Ramos (cell line): ENCODE measurements around the gene RPS2.
"Not testable (repeated sequence)": the region's sequence is repeated elsewhere in the genome, so short reads cannot be mapped to it uniquely, and the experiment has no call there.

Experiments used
- in situ Hi-C: fragments of 300-500 bp; cut with MboI; formaldehyde crosslinking; loops from one replicate; pipeline ENCODE4 v1.14.3; 2022; ENCODE audit warnings: low sequenced_read_pairs; ENCODE audit not compliant: unreplicated experiment

Gene RPS2

DNA sequence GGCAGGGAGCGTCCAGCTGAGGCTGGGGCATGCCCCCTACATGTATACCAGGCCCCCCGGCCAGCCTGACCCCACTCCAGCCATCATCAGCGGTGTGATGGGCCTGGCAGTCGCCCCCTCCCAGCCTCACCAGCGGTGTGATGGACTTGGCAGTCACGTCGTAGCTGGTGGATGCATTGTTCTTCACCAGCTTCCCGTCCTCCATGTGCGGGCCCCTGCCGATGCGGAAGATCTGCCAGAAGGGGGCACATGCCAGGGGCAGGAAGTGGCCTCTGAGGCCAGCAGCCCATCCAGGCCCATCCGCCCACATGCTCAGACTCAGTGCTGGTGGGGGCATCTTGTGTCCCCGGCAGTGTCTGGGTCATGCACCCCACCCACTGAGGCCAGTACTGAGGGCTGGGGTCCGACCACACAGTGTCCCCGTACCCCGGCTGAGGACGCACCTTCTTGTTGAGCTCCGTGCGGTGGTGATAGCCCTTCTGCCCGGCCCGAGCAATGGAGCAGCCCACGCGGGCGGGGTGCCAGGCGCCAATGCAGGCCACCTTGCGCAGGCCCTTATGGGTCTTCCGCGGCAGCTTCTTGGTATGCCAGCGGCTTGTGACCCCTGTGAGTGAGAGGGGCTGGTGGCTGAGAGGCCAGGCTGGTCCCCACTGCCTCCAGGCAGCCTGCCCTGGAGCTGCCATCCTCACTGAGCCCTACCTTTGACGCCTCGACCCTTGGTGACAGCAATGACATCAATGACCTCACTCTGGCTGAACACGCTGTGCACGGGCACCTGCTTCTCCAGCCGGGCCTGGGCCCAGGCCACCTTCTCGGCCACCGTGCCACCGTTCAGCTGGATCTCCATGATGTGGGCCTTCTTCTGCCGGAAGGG is 17.9 kb downstream of the RPS2 start:
- in situ Hi-C loops: no loop called here

DNA sequence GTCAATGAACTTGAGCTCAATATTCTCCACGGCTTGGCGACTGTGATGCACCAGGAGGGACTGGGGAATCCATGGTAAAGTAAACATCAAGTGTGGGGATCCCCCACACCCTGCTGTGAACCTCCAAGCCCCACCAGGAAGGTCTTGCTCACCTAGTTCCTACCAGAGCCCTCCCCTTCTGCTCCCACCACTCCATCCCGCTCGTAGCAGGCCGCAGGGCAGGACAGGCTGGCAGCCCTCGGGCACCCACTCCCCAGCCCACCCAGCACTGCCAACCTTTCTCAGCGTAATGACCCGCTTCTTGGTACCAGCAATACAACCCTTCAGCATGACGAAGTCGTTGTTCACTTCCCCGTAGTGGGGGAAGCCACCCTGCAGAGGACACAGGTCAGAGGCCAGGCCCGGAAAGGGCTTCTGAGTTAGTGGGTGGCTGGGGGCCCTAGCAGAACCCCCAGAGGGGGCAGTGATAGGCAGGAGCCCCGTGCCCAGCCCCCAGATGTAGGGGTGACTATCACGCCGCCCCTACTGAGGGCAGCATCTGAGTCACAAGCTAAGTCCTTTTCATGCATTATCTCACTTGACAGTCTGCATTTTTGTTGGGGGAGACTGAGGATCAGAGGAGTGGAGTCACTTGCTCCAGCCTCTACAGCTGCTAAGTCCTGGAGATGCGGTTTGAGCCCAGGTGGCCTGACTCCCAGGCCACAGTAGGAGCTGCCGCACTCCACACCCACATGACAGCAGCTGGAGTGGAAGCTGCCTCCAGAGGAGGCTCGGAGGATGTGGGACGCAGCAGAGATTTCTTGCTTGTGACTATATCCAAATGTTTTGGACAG is 18.9 kb downstream of the RPS2 start:
- in situ Hi-C loops: no loop called here

DNA sequence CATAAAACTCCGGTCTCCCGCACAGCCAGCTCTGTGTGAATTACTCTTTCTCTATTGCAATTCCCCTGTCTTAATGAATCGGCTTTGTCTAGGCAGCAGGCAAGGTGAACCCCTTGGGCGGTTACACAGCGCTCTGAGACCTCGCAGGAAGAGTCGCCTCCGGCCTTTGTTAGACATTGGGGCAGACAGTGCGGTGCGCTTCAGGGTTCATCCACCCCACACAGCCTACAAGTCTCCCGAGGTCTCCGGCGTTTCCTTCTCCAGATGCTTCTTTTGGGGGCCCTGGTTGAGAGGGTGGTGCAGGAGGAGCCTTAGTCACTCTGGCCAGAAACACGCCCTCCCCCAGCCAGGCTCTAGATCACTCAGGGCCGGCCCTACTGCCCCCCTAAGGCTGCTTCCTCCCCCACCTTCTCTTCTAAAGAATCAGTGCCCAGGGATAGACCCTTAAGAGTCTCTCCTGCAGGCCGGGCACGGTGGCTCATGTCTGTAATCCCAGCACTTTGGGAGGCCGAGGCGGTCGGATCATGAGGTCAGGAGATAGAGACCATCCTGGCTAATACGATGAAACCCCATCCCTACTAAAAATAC is 19.9 kb downstream of the RPS2 start:
- in situ Hi-C loops: no loop called here

DNA sequence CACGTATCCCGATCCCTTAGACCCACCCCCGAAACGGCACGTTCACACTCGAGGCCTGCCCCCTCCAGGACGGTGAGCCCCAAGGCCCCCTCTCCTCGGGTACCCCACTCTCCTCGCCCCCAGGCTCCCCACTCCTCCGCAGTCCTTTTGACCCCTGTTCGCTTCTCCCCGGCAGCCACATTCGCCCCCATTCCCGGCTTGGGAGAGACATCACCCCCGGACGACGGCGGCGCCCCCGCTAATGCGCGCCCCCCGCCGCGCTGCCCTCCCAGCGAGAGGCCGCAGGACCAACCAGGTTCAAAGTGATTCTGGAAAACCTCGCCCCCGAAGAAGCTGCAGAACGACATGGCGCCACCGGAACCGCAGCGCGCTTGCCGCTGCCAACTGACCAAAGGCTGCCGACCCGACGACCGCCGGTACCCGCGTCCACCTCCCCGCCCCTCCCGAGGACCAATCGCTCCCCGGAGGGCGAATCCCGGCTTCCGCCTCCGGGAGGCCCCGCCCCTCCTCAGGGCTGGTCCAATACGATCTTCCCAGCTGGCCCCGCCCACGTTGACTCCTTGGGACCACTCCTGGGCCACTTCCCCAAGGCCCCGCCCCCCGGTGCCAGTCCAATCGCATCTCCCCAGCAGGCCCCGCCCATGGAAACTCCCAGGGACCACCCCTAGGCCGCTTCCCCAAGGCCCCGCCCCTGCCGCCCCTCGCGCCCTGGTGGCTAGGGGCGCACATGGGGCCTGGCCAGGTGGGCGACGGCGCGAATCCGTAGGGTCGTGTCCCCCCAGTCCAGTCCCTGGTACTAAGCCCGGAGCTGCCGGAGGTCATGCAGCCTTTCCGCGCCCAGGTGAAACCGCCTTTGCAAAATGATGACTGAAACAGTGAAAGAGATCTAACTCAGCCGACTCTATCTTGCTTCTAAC is 21.6 kb downstream of the RPS2 start, which contains the start of gene MSRB1:
MSRB1 (minus strand) TSS at position 390 of the 917 bp plus-strand sequence; CDS start at position 347, 43 bp downstream.
- in situ Hi-C loops: no loop called here

DNA sequence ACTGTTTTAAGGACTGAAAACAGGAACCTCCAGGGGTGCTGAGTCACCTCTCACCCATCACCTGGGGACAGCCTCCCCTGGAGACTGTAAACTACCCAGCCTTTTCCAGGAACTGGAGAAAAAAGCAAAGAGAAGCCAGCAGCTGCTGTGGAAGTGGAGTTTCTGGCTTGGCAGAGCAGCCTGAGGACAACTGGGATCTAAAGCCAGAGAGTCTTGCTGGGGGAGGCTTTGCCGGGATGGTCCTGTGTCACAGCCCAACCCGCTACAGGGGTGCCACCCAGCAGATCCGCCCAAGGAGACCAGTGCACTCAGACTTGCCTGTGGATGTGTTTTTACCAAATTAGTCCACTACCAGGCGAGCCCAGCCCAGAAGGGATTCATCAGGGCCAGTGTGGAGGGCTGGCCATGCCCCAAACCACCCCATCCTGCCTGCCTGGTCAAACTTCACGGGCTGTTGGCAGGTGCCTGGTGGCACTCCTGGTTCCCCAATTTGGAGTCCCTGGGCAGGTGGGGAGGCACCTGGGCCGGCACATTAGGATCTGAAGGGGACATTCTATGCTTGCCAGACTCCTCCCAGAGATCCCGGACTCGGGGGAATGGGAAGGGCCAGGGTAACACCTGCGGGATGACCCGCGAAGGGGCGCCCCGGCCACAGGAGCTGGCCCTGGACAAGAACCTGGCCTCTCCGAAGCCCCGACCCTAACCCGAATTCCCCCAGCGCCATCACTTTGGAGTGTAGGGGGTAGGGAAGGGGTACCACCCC is 22.4 kb downstream of the RPS2 start:
- in situ Hi-C loops: no loop called here

DNA sequence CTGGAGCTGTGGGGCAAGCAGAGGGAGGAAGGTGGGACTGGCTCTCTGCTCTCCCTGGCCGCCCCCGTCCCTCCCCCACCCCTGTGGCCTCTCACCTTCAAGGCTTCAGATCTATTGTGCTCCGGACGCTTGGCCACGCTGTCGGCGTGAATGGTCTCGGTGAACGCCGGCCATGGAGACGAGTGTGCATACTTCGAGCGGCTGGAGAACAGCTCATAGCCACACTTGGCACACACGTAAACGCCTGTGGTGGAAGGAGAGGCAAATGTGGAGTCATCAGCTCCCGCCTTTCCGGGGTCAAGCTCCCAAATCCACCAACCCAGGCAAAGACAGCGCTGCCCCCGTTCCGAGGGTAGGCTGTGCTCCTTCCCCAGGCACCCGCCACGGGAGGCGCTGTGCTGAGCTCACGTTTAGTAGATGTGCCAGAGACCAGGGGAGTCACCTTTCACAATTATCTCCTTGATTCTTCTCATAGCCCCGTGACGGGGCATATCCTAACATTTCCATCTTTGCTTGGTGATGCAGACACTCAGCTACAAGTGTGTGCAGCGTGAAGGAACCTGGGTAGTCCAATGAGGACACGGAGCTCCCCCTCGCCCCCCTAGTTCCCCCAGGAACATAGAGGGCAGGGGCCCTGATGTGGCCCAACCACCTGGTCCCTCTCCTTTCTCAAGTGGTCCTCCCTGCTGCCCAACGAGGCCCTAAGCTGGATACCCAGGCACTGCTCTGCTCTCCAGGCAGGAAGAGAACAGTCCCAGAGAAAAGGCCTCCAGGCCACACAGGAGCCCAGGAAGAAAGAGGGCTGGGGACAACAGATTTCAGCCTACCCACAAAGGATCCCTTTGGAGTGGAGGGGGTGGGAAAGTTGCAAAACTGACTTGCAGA is 23.2 kb downstream of the RPS2 start:
- in situ Hi-C loops: no loop called here

DNA sequence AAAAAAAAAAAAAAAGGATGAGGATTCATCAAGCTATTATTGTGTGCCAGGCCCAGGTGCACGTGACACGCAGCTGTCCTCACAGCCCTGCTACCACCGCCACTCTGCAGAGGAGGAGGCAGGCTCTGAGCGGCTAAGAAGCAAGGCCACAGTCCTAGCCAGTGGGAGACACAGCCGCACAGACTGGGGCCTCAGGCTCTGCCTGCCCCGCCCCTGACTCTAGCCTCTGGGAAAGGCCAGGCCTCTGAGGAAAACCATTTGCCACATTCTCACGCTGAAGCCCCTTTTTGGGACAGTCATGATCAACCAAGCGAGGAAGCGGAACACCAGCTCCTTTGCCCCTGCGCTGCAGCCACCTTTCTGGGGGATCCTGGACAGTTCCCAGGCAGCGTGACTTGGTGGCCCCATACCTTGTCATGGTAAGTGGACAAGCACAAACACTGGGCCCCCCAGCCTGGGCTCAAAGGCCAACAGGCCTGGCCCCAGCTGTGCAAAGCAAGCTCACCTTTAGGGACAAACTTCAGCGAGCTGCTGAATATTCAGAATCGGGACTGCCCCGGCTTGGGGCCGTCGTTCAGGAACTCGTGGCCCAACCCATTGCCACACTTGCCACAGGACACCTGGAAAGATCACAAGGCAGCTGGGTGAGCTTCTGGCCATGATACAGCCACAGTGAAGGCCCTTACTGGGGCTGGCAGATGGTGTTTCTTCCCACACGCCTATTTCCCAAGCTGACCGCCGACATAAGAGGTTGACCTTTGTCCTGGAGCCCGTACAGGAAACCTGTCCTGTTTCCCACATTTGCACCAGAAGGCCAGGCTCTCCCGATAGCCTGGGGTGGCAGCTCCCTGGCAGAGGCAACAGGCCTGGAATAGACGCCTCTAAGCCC is 24.1 kb downstream of the RPS2 start:
- in situ Hi-C loops: no loop called here

DNA sequence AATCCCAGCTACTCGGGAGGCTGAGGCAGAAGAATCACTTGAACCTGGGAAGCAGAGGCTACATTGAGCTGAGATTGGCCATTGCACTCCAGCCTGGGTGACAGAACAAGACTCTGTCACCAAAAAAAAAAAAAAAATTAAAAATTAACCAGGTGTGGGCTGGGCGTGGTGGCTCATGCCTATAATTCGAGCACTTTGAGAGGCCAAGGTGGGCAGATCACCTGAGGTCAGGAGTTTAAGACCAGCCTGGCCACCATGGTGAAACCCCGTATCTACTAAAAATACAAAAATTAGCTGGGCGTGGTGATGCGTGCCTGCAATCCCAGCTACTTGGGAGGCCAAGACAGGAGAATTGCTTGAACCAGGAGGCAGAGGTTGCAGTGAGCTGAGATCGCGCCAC is 24.8 kb downstream of the RPS2 start:
- in situ Hi-C loops: not testable (repeated sequence)

DNA sequence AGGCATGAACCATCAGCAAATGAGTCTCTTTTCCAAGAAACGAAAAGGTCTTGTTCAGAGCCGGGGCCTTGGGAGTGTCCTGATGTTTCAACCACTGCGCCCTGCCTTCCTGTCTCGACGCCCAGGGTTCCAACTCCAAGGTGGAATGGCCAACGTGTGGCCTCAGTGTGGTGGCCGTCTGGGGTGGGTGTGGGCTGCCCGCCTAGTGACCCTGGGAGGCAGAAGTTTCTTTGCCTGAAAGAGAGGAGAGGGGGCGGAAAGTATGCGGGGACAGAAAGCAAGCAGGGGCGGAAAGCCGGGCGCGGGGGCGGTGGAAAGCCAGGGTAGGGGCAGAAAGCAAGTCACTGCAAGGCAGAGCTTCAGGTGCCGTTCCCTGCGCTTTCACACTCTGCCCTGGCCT is 25.7 kb downstream of the RPS2 start:
- in situ Hi-C loops: no loop called here

DNA sequence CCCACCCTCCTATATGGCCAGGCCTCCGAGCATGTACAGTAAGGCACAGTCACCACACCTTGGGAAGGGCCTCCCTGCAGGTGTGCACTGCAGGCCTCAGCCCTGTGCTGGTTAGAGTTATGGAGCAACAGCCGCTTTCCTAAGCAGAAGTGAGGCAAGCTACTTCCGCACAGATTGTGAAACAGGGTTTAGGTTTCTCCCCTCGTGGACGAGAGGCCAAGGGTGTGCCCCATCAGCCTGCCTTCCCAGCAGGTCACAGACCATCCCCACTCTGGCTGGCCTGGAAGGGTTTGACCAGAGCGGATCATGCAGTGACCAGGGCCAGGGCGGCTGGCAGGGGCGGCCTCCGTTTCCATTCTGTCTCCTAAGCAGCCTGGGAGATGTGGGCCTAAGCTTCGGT is 26.3 kb downstream of the RPS2 start:
- in situ Hi-C loops: no loop called here

DNA sequence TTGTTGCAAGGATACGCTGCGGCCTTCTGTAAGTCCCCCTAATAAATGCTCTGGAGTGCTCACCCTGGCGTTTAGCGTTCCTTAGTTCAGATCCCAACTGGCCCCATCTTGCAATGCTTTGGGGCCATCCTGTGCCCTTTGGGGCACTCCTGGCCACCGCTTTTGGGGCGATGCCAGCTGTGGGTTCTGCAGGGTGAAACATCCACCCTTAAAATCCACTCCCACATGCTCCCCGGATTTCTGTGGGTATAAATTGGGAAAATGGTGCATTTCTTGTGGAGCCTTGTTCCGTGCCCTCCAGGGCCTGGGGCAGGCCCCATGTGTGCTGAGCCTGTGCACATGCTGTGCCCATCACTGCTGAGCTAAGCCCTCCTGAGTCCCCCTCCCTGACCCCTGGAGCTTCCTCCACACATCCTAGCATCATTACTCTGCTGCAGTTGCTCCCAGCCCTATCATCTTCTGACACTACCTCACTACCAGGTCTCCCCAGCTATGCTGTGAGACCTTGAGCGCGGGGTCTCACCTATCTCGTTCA is 27.6 kb downstream of the RPS2 start:
- in situ Hi-C loops: no loop called here

DNA sequence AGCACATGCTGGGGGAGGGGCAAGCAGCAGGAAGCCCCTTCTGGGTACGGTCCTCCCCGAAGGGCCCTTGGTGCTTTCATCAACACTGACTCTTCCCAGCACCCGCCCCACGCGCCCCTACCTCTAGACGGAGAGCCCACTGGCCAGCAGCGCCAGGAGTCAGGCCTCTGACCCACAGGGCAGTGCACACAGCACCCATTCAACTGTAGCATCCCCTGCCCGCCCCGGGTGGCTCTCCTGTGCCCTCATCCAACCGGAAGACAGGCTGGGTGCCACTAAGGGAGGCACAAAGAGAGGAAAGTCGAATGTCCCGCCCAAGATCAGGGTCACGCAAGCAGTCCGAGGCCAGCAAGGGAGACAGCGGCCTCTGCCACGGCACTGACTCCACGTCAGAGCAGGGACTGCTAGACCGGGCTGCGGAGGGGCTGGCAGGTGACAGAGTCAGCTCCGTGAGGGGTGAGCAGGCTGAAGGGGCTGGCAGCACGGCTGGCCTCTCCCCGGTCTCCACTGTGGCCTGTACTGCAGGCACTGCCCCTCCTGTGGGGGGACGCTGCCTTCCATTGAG is 31.4 kb downstream of the RPS2 start:
- in situ Hi-C loops: loop anchor here (5.0 kb wide), 1 partner anchor 76 kb away; no protein-coding TSS in a partner anchor

DNA sequence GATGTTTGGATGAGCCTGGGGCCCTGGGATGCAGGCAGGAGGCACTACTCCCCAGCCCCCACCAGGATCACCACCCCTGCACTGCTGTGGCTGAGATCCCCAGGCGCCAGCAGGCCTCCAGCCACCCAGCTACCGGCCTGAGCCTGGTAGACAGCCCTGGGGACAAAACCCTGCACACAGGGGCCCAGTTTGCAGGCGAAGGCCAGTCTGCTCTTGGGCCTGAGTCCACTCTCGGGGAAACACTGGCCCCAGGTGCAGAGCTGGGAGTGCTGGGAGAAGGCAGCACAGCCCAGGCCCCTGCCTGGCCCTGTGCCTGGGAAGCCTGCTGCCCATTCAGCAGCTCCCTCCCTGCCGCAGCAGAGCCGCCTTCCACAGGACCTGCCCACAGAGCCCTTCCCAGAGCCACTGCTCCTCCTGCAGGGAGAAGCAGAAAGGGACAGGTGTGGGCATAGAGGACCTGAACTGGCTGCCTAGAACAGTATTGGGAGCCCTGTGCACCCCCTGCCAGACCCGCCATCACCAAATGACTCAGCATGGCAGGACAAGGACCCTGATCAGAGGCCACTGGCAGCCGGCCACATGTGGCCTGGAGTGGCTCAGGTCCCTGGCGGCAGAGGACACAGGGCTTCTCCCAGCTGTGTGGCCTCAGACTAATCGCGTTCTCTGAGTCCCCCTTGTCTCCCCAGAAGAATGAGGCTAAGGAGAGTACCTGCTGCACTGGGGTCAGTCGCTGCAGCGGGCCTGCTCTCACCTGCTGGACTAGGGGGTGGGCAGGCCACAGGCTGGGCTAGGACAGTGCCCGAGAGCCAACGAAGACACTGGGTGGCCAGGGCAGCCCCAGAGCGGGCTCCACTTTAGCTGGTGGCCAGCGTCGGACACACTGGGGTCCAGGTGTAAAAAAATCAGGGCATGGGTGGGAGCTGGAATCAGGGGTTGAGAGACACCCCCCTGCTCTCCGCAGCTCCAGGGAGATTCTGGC is 32.3 kb downstream of the RPS2 start:
- in situ Hi-C loops: loop anchor here (5.0 kb wide), 1 partner anchor 75 kb away; no protein-coding TSS in a partner anchor

DNA sequence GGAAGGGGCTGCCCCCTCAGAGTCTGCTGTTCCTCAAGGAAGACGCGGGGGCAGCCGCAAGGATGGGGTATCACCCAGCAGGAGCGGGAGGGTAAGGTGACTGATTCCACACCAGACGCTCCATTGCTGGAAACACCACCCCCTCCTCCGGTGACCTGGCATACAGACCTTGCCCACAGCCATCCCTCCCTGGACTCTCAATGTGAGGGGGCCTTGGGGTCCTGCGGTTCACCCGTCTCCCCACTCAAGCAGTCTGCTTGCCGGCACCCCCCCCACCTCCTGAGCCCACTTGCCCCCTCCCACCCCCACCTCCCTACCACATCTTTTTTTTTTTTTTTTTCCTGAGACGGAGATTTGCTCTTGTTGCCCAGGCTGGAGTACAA is 34.3 kb downstream of the RPS2 start:
- in situ Hi-C loops: loop anchor here (5.0 kb wide), 1 partner anchor 73 kb away; no protein-coding TSS in a partner anchor
